Liver (tissue), 9 donors: ENCODE results near the gene THOC7. TPM values are rescaled to one million over a fixed set of nuclear protein-coding genes. Genes with fewer than 3 reads are reported as not detected.

ENCODE experiments used
- DNase-seq: peaks from one replicate; pipeline ENCODE4 v3.0.0-alpha.2; 2017; ENCODE audit warnings: low spot score
- H3K27ac ChIP-seq, 2 donors: one replicate each; pipeline ENCODE4 v1.7.0; 2013; ENCODE audit warnings: inconsistent platforms in 2 of 2, low read length in 2 of 2, control low read depth in 1 of 2, low read depth in 1 of 2, mild to moderate bottlenecking in 1 of 2
- H3K27me3 ChIP-seq, 4 donors: one replicate each; pipeline versions ENCODE4 v1.6.1 to v1.7.0; 2013; ENCODE audit warnings: low read length in 3 of 4, inconsistent platforms in 1 of 4, mild to moderate bottlenecking in 1 of 4, moderate library complexity in 1 of 4; ENCODE audit not compliant: control insufficient read depth in 4 of 4, insufficient read depth in 4 of 4
- H3K36me3 ChIP-seq, 4 donors: one replicate each; pipeline versions ENCODE4 v1.6.1 to v1.7.0; 2013; ENCODE audit warnings: low read length in 3 of 4, mild to moderate bottlenecking in 3 of 4, low read depth in 1 of 4, moderate library complexity in 1 of 4; ENCODE audit not compliant: control insufficient read depth in 4 of 4, insufficient read depth in 3 of 4
- H3K4me1 ChIP-seq, 4 donors: one replicate each; pipeline versions ENCODE4 v1.6.1 to v1.7.0; 2013; ENCODE audit warnings: low read length in 3 of 4, mild to moderate bottlenecking in 3 of 4, moderate library complexity in 1 of 4; ENCODE audit not compliant: control insufficient read depth in 4 of 4, insufficient read depth in 4 of 4
- H3K4me3 ChIP-seq, 3 donors: one replicate each; pipeline versions ENCODE4 v1.6.1 to v1.7.0; 2013; ENCODE audit warnings: low read length in 3 of 3, control low read depth in 1 of 3, low read depth in 1 of 3, mild to moderate bottlenecking in 1 of 3
- H3K9ac ChIP-seq, 2 donors: one replicate each; pipeline ENCODE4 v1.7.0; 2013; ENCODE audit warnings: low read length in 2 of 2, mild to moderate bottlenecking in 2 of 2, moderate library complexity in 2 of 2, control low read depth in 1 of 2, low read depth in 1 of 2
- H3K9me3 ChIP-seq, 4 donors: one replicate each; pipeline versions ENCODE4 v1.6.1 to v1.7.0; 2013; ENCODE audit warnings: low read length in 3 of 4; ENCODE audit not compliant: control insufficient read depth in 4 of 4
- CTCF ChIP-seq: fragments of 150-350 bp; IDR thresholded peaks from 2 replicates; pipeline ENCODE4 v1.5.1; 2017; ENCODE audit warnings: improper control_type of control experiment, low read depth, low read length; ENCODE audit not compliant: missing input control
- FOXA2 ChIP-seq: IDR thresholded peaks from 2 replicates; pipeline ENCODE4 v1.6.1; 2016; ENCODE audit warnings: antibody characterized with exemption
- HNF4A ChIP-seq, 2 donors: conservative IDR thresholded peaks; 2 replicates each; pipeline ENCODE4 v1.6.1; 2016; ENCODE audit warnings: antibody characterized with exemption in 2 of 2, mild to moderate bottlenecking in 2 of 2
- HNF4G ChIP-seq: IDR thresholded peaks from 2 replicates; pipeline ENCODE4 v1.6.1; 2016; ENCODE audit warnings: antibody characterized with exemption
- JUND ChIP-seq, 2 donors: IDR thresholded peaks; 2 replicates each; pipeline ENCODE4 v1.6.1; 2016; ENCODE audit warnings: antibody characterized with exemption in 2 of 2
- MAX ChIP-seq: IDR thresholded peaks from 2 replicates; pipeline ENCODE4 v1.6.1; 2016; ENCODE audit warnings: antibody characterized with exemption
- RAD21 ChIP-seq, 2 donors: IDR thresholded peaks; 2 replicates each; pipeline ENCODE4 v1.6.1; 2016; ENCODE audit warnings: antibody characterized with exemption in 2 of 2, mild to moderate bottlenecking in 2 of 2
- RXRA ChIP-seq, 2 donors: IDR thresholded peaks; 2 replicates each; pipeline ENCODE4 v1.6.1; 2017 to 2018; ENCODE audit warnings: antibody characterized with exemption in 2 of 2, mild to moderate bottlenecking in 1 of 2
- SP1 ChIP-seq: IDR thresholded peaks from 2 replicates; pipeline ENCODE4 v1.6.1; 2018; ENCODE audit warnings: antibody characterized with exemption, mild to moderate bottlenecking
- WGBS: extraction: QIAGEN DNeasy Blood & Tissue Kit; methylation state at CpG from one replicate; pipeline ENCODE4 v1.1.7; 2013; 5-methylcytosine and 5-hydroxymethylcytosine counted together
- polyA plus RNA-seq, 2 donors: library from polyadenylated mRNA; stranded (reverse) in 1 of 2; unstranded in 1 of 2; fragments of 200-250 nt in 1 of 2; fragments of >200 nt in 1 of 2; fragmentation: Nextera tagmentation in 1 of 2; extraction: Ambion mirVana in 1 of 2; gene quantifications; one replicate each; pipeline versions ENCODE4 v1.2.1 to v1.2.3, GENCODE V29; 2013 to 2015
- total RNA-seq, 2 donors: library from RNA; depleted of rRNA; stranded (reverse); fragments of >200 nt; gene quantifications; one replicate each; pipeline ENCODE4 v1.2.3, GENCODE V29; 2014
- TF ChIP-seq, protein P1 (sequence below): IDR thresholded peaks from 2 replicates; pipeline ENCODE4 v1.6.1; 2016; ENCODE audit warnings: antibody characterized with exemption, mild to moderate bottlenecking
- TF ChIP-seq, protein P2 (sequence below): IDR thresholded peaks from 2 replicates; pipeline ENCODE4 v1.6.1; 2016; ENCODE audit warnings: antibody characterized with exemption
- donor health status: healthy.
- donor health status: healthy.
- donor health status: healthy.
- donor health status: healthy.
- donor health status: healthy.

Gene THOC7
- total and polyA plus RNA-seq, 4 donors = 11.7 to 38.6 (median 23.0) TPM

- WGBS = 96% methylated on average over 1 of the region's 1 CpG
- TF ChIP-seq MAX (no peak), RXRA (IDR thresholded peaks at IDR 0.05) (no peak), JUND (IDR thresholded peaks at IDR 0.05) (no peak), HNF4G (no peak), FOXA2 (no peak)
- TF ChIP-seq, protein P1, sequence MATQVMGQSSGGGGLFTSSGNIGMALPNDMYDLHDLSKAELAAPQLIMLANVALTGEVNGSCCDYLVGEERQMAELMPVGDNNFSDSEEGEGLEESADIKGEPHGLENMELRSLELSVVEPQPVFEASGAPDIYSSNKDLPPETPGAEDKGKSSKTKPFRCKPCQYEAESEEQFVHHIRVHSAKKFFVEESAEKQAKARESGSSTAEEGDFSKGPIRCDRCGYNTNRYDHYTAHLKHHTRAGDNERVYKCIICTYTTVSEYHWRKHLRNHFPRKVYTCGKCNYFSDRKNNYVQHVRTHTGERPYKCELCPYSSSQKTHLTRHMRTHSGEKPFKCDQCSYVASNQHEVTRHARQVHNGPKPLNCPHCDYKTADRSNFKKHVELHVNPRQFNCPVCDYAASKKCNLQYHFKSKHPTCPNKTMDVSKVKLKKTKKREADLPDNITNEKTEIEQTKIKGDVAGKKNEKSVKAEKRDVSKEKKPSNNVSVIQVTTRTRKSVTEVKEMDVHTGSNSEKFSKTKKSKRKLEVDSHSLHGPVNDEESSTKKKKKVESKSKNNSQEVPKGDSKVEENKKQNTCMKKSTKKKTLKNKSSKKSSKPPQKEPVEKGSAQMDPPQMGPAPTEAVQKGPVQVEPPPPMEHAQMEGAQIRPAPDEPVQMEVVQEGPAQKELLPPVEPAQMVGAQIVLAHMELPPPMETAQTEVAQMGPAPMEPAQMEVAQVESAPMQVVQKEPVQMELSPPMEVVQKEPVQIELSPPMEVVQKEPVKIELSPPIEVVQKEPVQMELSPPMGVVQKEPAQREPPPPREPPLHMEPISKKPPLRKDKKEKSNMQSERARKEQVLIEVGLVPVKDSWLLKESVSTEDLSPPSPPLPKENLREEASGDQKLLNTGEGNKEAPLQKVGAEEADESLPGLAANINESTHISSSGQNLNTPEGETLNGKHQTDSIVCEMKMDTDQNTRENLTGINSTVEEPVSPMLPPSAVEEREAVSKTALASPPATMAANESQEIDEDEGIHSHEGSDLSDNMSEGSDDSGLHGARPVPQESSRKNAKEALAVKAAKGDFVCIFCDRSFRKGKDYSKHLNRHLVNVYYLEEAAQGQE = no peak
- no peak for DNase-seq
- H3K9ac ChIP-seq = no peak within 1 kb of the TSS
- no peak within 1 kb of the TSS for H3K27ac ChIP-seq
- H3K9me3 ChIP-seq = no peaks in the 10 kb centered on the region
- no peak within 1 kb of the TSS for H3K4me3 ChIP-seq
- H3K4me1 ChIP-seq = no peaks in the 10 kb centered on the region
- no peaks in the 10 kb centered on the region for H3K36me3 ChIP-seq
- H3K27me3 ChIP-seq = no peaks in the 10 kb centered on the region
Measured at GRCh38 chr3:63819151-63819398, 44.5 kb downstream of the THOC7 start, which contains the start of gene C3orf49. TSS of gene C3orf49 (plus strand) at chr3:63819299. CDS start at chr3:63819472, 173 bp downstream.

GRCh38 chr3:63818282-63819150 lies 45.1 kb downstream of the THOC7 start:
- Histone ChIP-seq H3K4me3 (no peak overlapping the region), H3K9me3 (no peaks in the 10 kb centered on the region), H3K9ac (no peak overlapping the region), H3K4me1 (no peaks in the 10 kb centered on the region), H3K36me3 (no peaks in the 10 kb centered on the region), H3K27ac (no peak overlapping the region), H3K27me3 (no peaks in the 10 kb centered on the region)
- DNase-seq = peak; percentile 64
- no peak for TF ChIP-seq SP1
- TF ChIP-seq RAD21 (IDR thresholded peaks at IDR 0.05) = peak; percentile 93 to 96
- no peak for TF ChIP-seq HNF4A (conservative IDR thresholded peaks at IDR 0.05)
- TF ChIP-seq, protein P2, sequence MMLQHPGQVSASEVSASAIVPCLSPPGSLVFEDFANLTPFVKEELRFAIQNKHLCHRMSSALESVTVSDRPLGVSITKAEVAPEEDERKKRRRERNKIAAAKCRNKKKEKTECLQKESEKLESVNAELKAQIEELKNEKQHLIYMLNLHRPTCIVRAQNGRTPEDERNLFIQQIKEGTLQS = no peak
- TF ChIP-seq, protein P1 = no peak
- no peak for TF ChIP-seq FOXA2
- peak; percentile 91 for TF ChIP-seq CTCF
- 35% methylated on average over 10 of the region's 10 CpGs for WGBS
